Parathyroid adenoma (tissue), 2 donors: ENCODE measurements around the gene VPS35.
A peak's percentile ranks its signal among the peaks of the same experiment; 100 is the strongest.
"Not testable (repeated sequence)": the region's sequence is repeated elsewhere in the genome, so short reads cannot be mapped to it uniquely, and the experiment has no call there.

Source experiments
- H2AFZ ChIP-seq: fragments of 300-600 bp; sonication (generic); one replicate; pipeline ENCODE4 v1.7.0; 2017; ENCODE audit warnings: antibody characterized with exemption, mild to moderate bottlenecking
- H3K27ac ChIP-seq: fragments of 300-600 bp; sonication (generic); one replicate; pipeline ENCODE4 v1.7.0; 2017
- H3K27me3 ChIP-seq: fragments of 300-600 bp; sonication (generic); one replicate; pipeline ENCODE4 v1.7.0; 2017; ENCODE audit warnings: low read length; ENCODE audit not compliant: control insufficient read depth, insufficient read depth
- H3K36me3 ChIP-seq: fragments of 300-600 bp; sonication (generic); one replicate; pipeline ENCODE4 v1.7.0; 2017; ENCODE audit warnings: low read length; ENCODE audit not compliant: control insufficient read depth, insufficient read depth
- H3K4me1 ChIP-seq: fragments of 300-600 bp; sonication (generic); one replicate; pipeline ENCODE4 v1.7.0; 2017; ENCODE audit warnings: control low read depth
- H3K4me2 ChIP-seq: fragments of 300-600 bp; sonication (generic); one replicate; pipeline ENCODE4 v1.7.0; 2017; ENCODE audit warnings: low read length
- H3K4me3 ChIP-seq: fragments of 300-600 bp; sonication (generic); one replicate; pipeline ENCODE4 v1.7.0; 2017; ENCODE audit warnings: low read depth, low read length
- H3K79me2 ChIP-seq: fragments of 300-600 bp; sonication (generic); one replicate; pipeline ENCODE4 v1.7.0; 2017; ENCODE audit warnings: control low read depth
- H3K9ac ChIP-seq: fragments of 300-600 bp; sonication (generic); one replicate; pipeline ENCODE4 v1.7.0; 2017; ENCODE audit warnings: mild to moderate bottlenecking
- H3K9me3 ChIP-seq: fragments of 300-600 bp; sonication (generic); one replicate; pipeline ENCODE4 v1.7.0; 2017; ENCODE audit warnings: low read length; ENCODE audit not compliant: control insufficient read depth
- CTCF ChIP-seq: fragments of 300-600 bp; sonication (generic); IDR thresholded peaks from one replicate; pipeline ENCODE4 v1.7.0; 2017; ENCODE audit warnings: antibody characterized with exemption, mild to moderate bottlenecking
- donor health status: primary hyperparathyroidism.

The VPS35 gene

GRCh38 chr16:46689365-46690280 is 645 bp upstream of the VPS35 start, which contains the start of gene ORC6:
TSS of gene ORC6 (plus strand) at chr16:46689659. CDS start at chr16:46689706, 47 bp downstream.
- Histone ChIP-seq H2AFZ (peak within 1 kb of the TSS; percentile 63), H3K4me2 (peak within 1 kb of the TSS; percentile 74), H3K36me3 (no peaks in the 10 kb centered on the region), H3K4me1 (peaks cover 18% of the 10 kb centered on the region), H3K27me3 (no peaks in the 10 kb centered on the region), H3K79me2 (peaks cover 30% of the 10 kb centered on the region), H3K4me3 (peak within 1 kb of the TSS; percentile 96), H3K9ac (peak within 1 kb of the TSS; percentile 15), H3K9me3 (no peaks in the 10 kb centered on the region), H3K27ac (peak within 1 kb of the TSS; percentile 90)
- TF ChIP-seq CTCF: peak; percentile 33

DNA sequence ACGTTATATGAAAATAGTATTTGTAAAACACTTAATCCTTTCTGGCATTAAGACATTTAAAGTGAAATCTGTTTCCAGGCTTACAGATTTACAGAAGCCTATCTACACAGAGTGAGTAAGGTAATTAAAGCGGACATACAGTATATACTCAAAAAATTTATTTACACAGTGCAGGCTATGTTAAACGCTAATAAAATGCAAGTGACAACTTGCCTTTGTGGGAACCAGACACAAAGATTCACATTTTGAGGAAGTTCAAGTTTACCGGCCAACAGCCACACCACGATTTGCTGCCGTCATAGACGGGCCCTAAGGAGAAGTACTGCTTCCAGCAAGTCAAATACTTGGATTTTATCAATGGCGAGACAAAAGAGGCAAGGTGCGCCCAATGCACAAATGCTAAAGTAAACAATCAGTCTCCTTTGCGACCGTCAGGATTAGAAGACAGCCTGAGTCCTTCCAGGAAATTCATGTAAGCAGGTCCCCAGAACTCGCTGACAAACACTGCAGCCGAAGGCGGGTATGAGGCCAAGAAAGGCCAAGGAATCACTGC is 801 bp downstream of the VPS35 start:
- H3K9me3 ChIP-seq: no peaks in the 10 kb centered on the region
- peak overlapping the region; percentile 90 for H3K27ac ChIP-seq
- peak overlapping the region; percentile 74 for H3K4me2 ChIP-seq
- TF ChIP-seq CTCF: no peak
- no peaks in the 10 kb centered on the region for H3K27me3 ChIP-seq
- peak overlapping the region; percentile 63 for H2AFZ ChIP-seq
- peak overlapping the region; percentile 96 for H3K4me3 ChIP-seq
- peak overlapping the region; percentile 15 for H3K9ac ChIP-seq
- no peaks in the 10 kb centered on the region for H3K36me3 ChIP-seq
- peaks cover 44% of the 10 kb centered on the region for H3K79me2 ChIP-seq
- peaks cover 18% of the 10 kb centered on the region for H3K4me1 ChIP-seq

DNA sequence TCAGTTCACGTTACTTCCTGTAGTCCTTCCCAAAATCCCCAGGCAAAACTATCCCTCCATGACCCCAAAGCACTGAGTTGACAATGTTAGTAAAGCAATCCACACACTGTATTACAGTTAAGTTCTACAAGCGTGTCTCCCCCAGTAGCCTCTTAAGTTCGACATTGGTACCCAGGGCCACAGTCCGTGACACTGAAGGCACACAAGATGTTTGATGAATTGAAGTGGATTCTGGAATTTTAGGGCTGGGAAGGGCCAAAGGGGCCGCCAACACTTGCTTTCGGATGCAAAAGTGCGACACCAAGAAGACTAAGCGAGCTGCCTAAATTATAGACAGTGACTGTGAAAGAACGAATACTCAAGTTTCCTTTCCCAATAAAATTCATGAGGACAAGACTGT is 1.5 kb downstream of the VPS35 start:
- peaks cover 47% of the 10 kb centered on the region for H3K79me2 ChIP-seq
- H3K4me3 ChIP-seq: peak overlapping the region; percentile 96
- H3K9me3 ChIP-seq: no peaks in the 10 kb centered on the region
- TF ChIP-seq CTCF: no peak
- no peaks in the 10 kb centered on the region for H3K36me3 ChIP-seq
- no peak overlapping the region for H3K9ac ChIP-seq
- H3K27ac ChIP-seq: no peak overlapping the region
- H3K27me3 ChIP-seq: no peaks in the 10 kb centered on the region
- H3K4me1 ChIP-seq: peaks cover 18% of the 10 kb centered on the region
- H3K4me2 ChIP-seq: peak overlapping the region; percentile 74
- no peak overlapping the region for H2AFZ ChIP-seq

GRCh38 chr16:46686815-46687473 is 2.0 kb downstream of the VPS35 start:
- H3K4me2 ChIP-seq: no peak overlapping the region
- H2AFZ ChIP-seq: no peak overlapping the region
- H3K27me3 ChIP-seq: no peaks in the 10 kb centered on the region
- peaks cover 18% of the 10 kb centered on the region for H3K4me1 ChIP-seq
- H3K79me2 ChIP-seq: peaks cover 47% of the 10 kb centered on the region
- H3K36me3 ChIP-seq: no peaks in the 10 kb centered on the region
- no peak overlapping the region for H3K9ac ChIP-seq
- no peak overlapping the region for H3K27ac ChIP-seq
- no peak overlapping the region for H3K4me3 ChIP-seq
- no peaks in the 10 kb centered on the region for H3K9me3 ChIP-seq
- no peak for TF ChIP-seq CTCF

GRCh38 chr16:46681867-46682266 is 7.1 kb downstream of the VPS35 start:
- H3K4me1 ChIP-seq: not testable (repeated sequence)

DNA sequence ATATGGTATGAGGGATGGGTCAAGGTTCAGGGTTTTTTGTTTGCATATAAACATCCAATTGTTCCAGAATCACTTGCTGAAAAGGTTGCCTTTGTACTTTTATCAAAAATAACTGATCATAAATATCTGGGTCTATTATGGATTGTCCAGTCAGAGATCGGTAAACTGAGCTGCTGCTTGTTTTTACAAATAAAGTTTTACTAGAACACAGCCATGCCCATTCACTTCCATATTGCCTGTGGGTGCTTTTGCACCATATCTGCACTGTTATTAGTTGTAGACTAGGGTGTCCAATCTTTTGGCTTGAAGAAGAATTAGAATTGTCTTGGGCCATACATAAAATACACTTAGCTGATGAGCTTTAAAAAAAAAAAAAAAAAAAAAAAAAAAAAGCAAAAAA is 11.0 kb downstream of the VPS35 start:
- H3K27ac ChIP-seq, H3K36me3 ChIP-seq: not testable (repeated sequence)

More at GRCh38 chr16:46681867-46682266, 7.1 kb downstream of the VPS35 start:
- H3K9ac ChIP-seq, H3K4me2 ChIP-seq, H3K36me3 ChIP-seq, H3K27me3 ChIP-seq, H3K4me3 ChIP-seq, H3K9me3 ChIP-seq, H3K27ac ChIP-seq, H2AFZ ChIP-seq: not testable (repeated sequence)
- peaks cover 31% of the 10 kb centered on the region for H3K79me2 ChIP-seq

More for the DNA sequence above, 11.0 kb downstream of the VPS35 start:
- H3K4me3 ChIP-seq, H3K4me2 ChIP-seq, H3K9ac ChIP-seq, H2AFZ ChIP-seq, H3K9me3 ChIP-seq, H3K4me1 ChIP-seq, H3K79me2 ChIP-seq, H3K27me3 ChIP-seq: not testable (repeated sequence)
